ENCODE measurements around the gene PHB1. TPM values are rescaled to one million over a fixed set of nuclear protein-coding genes. Genes with fewer than 3 reads are reported as not detected.
A peak's percentile ranks its signal among the peaks of the same experiment; 100 is the strongest.

Gene PHB1
- 325 and 351 TPM in 2 replicates for total RNA-seq (2021)
- long read RNA-seq, transcript PHB-214 (8 exons, 1,952 nt), result minor isoform, 47 of 1,399 reads
- long read RNA-seq, transcript PHB-201 (7 exons, 1,832 nt), result major isoform, 1,191 of 1,399 reads
- long read RNA-seq, transcript PHB-215 (7 exons, 1,908 nt), result minor isoform, 53 of 1,399 reads
- long read RNA-seq, partial matches to known transcripts, result 60 of 1,399 reads
- long read RNA-seq, other reads (novel, unspliced or antisense), result 43 of 1,399 reads

GRCh38 chr17:49414622-49415350 lies at the start of gene PHB1:
Gene PHB1, minus strand, starts transcription at chr17:49414882. Its CDS starts 1,618 bp downstream, at chr17:49413264.
- H3K9ac ChIP-seq (ENCODE audit: extremely low read depth, insufficient read length, low read length), result peak within 1 kb of the TSS; percentile 93
- H2BK12ac ChIP-seq (ENCODE audit: insufficient read length, low read depth, low read length), result no peak within 1 kb of the TSS
- H3K14ac ChIP-seq (ENCODE audit: insufficient read depth, low read length), result no peak within 1 kb of the TSS
- Mint-ChIP-seq H3K4me3 (peak within 1 kb of the TSS; percentile 100), H3K4me1 (peaks cover 6 to 9% of the 10 kb centered on the region in 2 experiments), H3K36me3 (ENCODE audit: insufficient read depth in 1 of 3, low read depth in 3 of 3) (peaks cover 14 to 40% (median 37%) of the 10 kb centered on the region in 3 experiments; a peak in 6 of 7 replicates), H3K27ac (peak within 1 kb of the TSS; percentile 63 to 98 (median 98)), H3K27me3 (ENCODE audit: low read depth) (peaks cover 2% of the 10 kb centered on the region; the same call in 1 of the 2 replicates), H3K9me3 (peaks cover 8 to 9% of the 10 kb centered on the region in 2 experiments)
- no CpG with 5 or more reads among the region's 30 CpGs for WGBS (ENCODE audit: extremely low coverage, insufficient read length, low lambda C conversion rate)
- H3K9me3 ChIP-seq (ENCODE audit: control insufficient read depth, low read depth, low read length), result no peaks in the 10 kb centered on the region
- no peak for TF ChIP-seq CTCF (conservative IDR thresholded peaks at IDR 0.05)
- H2AK5ac ChIP-seq (ENCODE audit: insufficient read length, low read length), result no peak within 1 kb of the TSS
- no peaks in the 10 kb centered on the region for H4K20me1 ChIP-seq (ENCODE audit: control insufficient read depth, insufficient read depth, insufficient read length)
- no peak within 1 kb of the TSS for H2BK5ac ChIP-seq (ENCODE audit: insufficient read length, low read length)
- no peak within 1 kb of the TSS for H4K91ac ChIP-seq (ENCODE audit: insufficient read length, low read depth, low read length)
- H3K4ac ChIP-seq (ENCODE audit: low read depth, low read length), result no peak within 1 kb of the TSS
- H2BK20ac ChIP-seq (ENCODE audit: low read depth, low read length, poor library complexity, severe bottlenecking), result no peak within 1 kb of the TSS
- H2BK15ac ChIP-seq (ENCODE audit: low read depth, low read length), result no peak within 1 kb of the TSS
- H3T11ph ChIP-seq (ENCODE audit: low read length), result no peak within 1 kb of the TSS
- no peaks in the 10 kb centered on the region for H3K79me1 ChIP-seq (ENCODE audit: insufficient read depth, low read depth, low read length, poor library complexity, severe bottlenecking)
- no peak within 1 kb of the TSS for H3K23ac ChIP-seq (ENCODE audit: insufficient read length, low read depth, low read length)
- peaks cover 14% of the 10 kb centered on the region for H3K23me2 ChIP-seq (ENCODE audit: insufficient read length, low read depth, low read length, poor library complexity, severe bottlenecking)
- peak within 1 kb of the TSS; percentile 43 for H3K18ac ChIP-seq (ENCODE audit: insufficient read length, low read depth, low read length)
- DNase-seq, result peak; percentile 100
- no peak within 1 kb of the TSS for H2BK120ac ChIP-seq (ENCODE audit: low read depth, low read length, poor library complexity, severe bottlenecking)
- H2AFZ ChIP-seq (ENCODE audit: low read length), result peak within 1 kb of the TSS; percentile 76
- H4K8ac ChIP-seq (replicated peaks; ENCODE audit: insufficient read length, low read depth, low read length), result no peak within 1 kb of the TSS
- H3K27me3 ChIP-seq (ENCODE audit: insufficient read depth, low read length), result no peaks in the 10 kb centered on the region
- no peak within 1 kb of the TSS for H3K27ac ChIP-seq (ENCODE audit: insufficient read length, low read depth, low read length)
- H4K5ac ChIP-seq (ENCODE audit: insufficient read length, low read depth, low read length), result no peak within 1 kb of the TSS
- no peak within 1 kb of the TSS for H3K56ac ChIP-seq (ENCODE audit: insufficient read length, low read depth, low read length)
- H3K4me2 ChIP-seq (ENCODE audit: insufficient read depth, insufficient read length, low read length), result peak within 1 kb of the TSS; percentile 99
- H3K4me1 ChIP-seq (ENCODE audit: insufficient read depth, low read length), result no peaks in the 10 kb centered on the region
- H3K79me2 ChIP-seq (ENCODE audit: insufficient read depth, low read length), result peaks cover 5% of the 10 kb centered on the region; the same call in 1 of the 2 replicates

Measured in H9 (cell line).